ENCODE data around the gene OAF.
"Not testable (repeated sequence)": the region's sequence is repeated elsewhere in the genome, so short reads cannot be mapped to it uniquely, and the experiment has no call there.

Gene OAF

GRCh38 chr11:120244476-120245365 lies 33.9 kb downstream of the OAF start:
- DNase-seq, result no peak

- DNase-seq, result no peak
Observed at GRCh38 chr11:120245434-120245833, 34.6 kb downstream of the OAF start.

DNA sequence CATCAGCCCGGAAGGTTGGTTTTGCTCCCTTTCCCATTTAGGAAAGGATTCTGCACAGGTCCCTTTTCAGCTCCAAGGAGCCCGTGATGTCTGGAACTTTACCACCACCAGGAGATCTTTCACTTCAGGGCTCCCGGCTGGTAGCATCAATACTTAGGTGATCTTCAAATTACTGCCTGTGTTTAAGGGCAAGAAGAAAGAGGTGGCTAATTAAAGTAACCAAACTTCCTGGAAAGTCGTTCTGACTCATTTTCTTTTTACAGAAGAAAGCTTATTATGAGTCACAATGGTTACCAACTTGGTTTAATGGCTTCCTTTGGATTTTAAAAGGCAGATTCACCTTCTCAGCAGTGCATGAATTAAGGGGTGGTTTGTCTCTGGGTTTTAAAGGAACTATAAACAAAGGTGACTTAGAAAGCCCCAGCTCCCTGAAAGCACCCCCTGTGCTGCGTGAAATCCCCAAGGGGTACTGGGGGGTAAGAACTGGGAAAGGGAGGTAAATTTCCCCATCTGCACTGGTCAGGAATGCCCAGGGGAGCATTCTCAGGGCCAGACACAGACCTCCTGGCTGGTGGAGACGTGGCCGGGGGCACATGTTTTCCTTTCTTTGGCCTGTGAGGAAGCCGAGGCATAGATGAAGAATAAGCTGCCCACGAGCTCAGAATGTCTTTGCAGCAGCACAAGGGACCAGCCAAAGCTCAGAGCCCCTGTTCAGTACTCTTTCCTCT lies 37.9 kb downstream of the OAF start:
- peak in 1 of 2 experiments; percentile 25 for DNase-seq

DNA sequence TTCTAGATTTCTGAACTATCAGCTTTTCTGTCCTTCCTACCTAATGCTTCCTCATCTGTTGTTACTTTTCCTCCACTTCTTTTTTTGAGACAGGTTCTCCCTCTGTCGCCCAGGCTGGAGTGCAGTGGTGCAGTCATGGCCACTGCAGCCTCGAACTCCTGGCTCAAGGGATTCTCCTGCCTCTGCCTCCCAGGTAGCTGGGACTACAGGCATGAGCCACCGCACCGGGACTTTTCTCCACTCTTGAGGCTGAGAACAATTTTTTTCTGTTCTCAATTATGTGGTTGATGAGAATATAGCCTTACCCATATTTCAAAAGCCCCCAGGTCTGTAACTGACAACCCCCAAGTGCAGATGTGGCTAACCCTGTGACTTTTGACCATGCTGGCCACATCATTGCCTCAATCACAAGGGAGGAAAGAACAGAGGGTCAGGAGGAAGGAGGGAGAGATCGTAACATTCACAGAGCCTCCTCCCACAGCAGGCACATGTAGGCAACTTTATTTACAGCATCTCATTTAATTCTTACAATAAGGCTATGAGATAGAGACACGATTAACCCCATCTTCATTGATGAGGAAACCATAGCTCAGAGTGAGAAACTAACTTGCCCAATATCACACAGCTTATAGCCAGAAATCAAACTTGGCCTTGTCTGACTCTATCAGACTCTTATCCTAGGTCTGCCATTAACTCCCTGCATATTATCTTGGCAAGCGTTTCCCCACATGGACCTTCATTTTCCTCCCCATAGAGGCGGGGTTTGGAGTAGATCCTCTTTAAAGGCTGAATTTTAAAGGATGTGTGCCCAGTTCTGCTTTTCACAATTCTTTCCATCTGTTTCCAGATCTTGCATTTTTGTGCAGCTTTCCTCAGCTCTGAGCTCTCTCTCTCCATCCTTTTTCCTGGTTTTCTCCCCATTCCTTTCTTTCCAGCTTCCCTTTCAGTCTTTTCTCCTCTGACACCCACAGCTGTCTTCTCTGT lies 38.7 kb downstream of the OAF start:
- DNase-seq, result no peak

- not testable (repeated sequence) for DNase-seq
Observed at GRCh38 chr11:120253377-120253776, 42.5 kb downstream of the OAF start.

DNA sequence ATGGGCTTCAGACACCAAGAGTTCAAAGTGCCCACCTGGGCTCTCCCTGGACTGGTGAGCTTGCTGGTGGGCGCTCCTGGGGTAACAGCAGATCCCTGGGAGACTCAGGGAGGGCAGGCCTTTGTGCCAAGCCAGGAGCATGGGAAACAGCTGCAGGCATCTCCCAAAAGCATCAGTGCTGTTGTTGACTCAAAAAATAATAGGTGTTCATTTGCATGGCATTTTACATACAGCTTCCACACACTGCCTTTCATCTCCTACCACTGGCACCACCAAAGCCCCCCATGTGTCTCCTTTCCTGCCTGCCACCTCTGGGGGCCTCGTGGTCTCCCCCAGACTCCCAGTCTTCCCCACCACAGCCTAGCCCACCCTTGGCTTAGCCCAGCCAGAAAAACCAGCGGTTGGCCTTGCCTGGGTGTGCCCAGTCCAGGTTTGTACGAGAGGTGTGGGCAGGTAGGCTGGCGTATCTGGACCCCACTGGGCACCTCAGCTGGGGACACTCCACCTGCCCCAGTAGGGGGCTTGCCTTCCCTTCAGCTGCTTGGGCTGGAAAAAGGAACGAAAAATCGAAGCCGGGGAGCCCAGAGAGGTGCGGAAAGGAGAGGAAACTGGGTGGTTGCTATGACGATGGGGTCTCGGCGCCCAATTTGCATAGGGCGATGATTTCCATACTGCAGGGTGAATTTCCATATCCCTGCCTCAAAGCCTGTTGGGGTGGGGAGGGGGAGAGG lies 44.1 kb downstream of the OAF start:
- no peak for DNase-seq

DNA sequence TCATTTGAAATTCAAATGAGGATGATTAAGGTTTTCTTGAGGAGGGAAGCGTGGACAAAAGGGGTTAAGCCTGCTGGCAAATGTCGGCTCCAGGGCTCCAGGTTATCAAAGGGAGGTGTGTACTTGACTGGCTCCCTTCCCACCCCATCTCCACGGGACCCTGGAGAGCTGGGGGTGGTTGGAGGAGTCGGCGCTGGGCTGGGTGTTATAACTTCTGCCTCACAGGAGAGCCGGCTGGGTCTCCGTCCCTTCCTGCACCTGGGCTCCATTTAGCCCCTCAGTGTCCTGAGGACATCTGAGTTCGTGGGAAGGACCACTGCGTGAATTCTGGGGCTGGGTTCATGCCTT lies 44.7 kb downstream of the OAF start:
- no peak for DNase-seq

GRCh38 chr11:120256178-120256577 lies 45.3 kb downstream of the OAF start:
- no peak for DNase-seq

- DNase-seq, result no peak
Observed at GRCh38 chr11:120256779-120257178, 45.9 kb downstream of the OAF start.

GRCh38 chr11:120257346-120257745 lies 46.5 kb downstream of the OAF start:
- DNase-seq, result no peak

DNA sequence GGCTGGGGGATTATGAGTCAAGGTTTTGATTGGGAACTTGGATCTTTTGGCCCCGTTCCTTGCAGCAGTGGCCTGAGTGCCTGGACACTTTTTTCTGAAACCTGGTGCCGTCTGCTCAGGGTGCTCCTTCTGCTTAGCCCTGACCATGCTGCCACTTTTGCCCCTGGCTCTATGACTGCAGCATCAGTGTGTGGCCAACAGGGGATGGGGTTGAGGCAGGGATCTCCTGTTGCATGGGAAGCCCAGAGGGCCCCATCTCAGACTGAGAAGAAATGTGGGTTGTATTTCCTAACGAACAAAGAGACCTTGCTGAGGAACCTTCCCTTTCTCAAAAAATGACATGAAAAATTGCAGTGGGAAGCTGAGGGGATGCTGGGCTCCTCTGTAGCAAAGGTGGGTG lies 47.8 kb downstream of the OAF start:
- DNase-seq, result no peak

DNA sequence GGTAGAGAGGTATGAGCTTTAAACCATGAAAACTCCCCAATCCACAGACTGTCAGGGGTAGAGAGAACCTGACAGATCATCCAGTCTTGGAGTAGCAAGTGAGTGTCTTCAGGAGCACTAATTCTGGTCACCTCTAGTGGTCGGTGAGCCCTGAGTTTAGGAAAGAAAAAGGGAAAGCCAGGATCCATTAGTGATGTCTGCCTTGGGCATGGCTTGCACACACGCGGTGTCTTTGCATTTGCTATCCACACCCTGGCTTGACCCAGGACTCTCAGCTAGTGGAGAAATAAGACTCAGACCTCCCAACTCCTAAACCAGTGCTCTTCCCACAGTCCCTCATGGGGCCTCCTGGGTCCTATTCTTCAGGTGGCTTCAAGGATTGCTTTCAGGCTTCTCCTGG lies 48.4 kb downstream of the OAF start:
- DNase-seq, result no peak

GRCh38 chr11:120259988-120260565 lies 49.2 kb downstream of the OAF start:
- no peak for DNase-seq

GRCh38 chr11:120260616-120261015 lies 49.8 kb downstream of the OAF start:
- DNase-seq, result no peak

GRCh38 chr11:120261321-120261720 lies 50.5 kb downstream of the OAF start:
- DNase-seq, result no peak

DNA sequence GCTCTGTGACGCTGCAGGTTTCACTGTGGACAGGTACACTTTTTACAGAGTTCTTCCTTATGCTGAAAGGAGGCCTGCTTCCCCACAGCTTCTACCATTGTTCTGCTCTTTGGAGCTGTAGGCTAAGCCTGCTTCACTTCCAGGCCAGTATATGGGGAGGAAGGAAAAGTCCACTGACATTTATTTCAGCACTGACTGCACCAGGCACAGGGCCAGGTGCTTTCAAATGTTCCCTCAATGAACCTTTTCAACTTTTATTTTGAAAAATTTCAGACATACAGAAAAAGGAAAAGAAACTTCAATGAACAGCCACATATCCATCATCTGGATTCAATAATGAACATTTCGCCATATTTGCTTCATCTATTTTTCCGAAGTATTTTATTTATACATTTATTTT lies 51.1 kb downstream of the OAF start:
- no peak for DNase-seq

- no peak for DNase-seq
Observed at GRCh38 chr11:120267319-120267718, 56.5 kb downstream of the OAF start.

- no peak for DNase-seq
Observed at GRCh38 chr11:120268686-120269085, 57.9 kb downstream of the OAF start.

- no peak for DNase-seq
Observed at GRCh38 chr11:120270386-120270785, 59.6 kb downstream of the OAF start.

DNA sequence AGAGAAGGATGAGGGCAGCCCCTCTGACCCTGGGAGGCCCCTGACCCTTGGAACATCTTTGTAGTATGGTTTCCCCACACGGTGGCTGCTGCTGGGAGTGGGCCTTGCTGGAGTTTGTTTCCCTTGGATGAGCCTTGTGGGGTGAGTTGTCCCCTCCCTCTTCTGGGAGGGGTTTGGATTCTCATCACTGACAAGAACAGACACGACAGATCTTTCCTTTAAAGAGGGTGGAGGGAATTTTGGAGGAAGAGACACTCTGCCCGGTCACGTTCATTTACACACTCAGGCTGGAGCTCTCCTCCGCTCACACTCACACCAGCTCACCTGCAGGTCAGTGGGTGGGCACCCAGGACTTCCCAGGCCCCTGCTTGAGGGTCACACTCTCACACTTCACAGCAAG lies 60.8 kb downstream of the OAF start:
- DNase-seq, result no peak

DNA sequence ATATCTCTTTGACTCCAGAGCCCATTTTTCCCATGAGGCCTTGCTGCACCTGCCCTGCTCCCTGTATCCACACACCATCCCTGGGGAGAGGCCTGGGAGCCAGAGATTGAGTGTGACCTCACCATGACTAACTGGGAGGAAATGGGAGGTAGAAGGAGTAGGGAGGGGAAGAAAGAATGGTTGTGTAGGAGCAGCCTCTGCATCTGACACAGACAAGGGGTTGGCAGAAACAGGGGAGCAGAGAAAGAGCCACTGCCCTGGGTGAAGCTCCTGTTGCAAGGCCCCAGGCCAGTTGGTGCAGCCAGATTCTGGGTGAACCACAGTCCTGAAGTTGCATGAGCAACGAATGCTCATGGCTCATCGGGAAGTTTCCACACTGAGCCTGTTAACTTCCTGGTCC lies 61.5 kb downstream of the OAF start:
- DNase-seq, result peak; percentile 19 to 30

GRCh38 chr11:120273432-120273831 lies 62.6 kb downstream of the OAF start:
- no peak for DNase-seq

Data from SW 1271 (cell line).